ENCODE results near the gene C1QTNF1. TPM values are rescaled to one million over a fixed set of nuclear protein-coding genes. Genes with fewer than 3 reads are reported as not detected.

The C1QTNF1 gene
- total RNA-seq, 2 experiments from 2014 or later: not detected

- no peak overlapping the region for H3K4me3 Mint-ChIP-seq
- no peak overlapping the region for H3K4me3 ChIP-seq (ENCODE audit: low read length)
- H3K9me3 Mint-ChIP-seq: peaks cover 5% of the 10 kb centered on the region
- peaks cover 6% of the 10 kb centered on the region for H3K27me3 Mint-ChIP-seq
- TF ChIP-seq CTCF (IDR thresholded peaks at IDR 0.05): no peak
- no peaks in the 10 kb centered on the region for H3K4me1 Mint-ChIP-seq (ENCODE audit: low read depth)
- ChIA-PET CTCF (no interaction called here), POLR2A (no interaction called here)
- ATAC-seq (ENCODE audit: poor library complexity) (no peak), DNase-seq (no peak)
- peaks cover 3% of the 10 kb centered on the region for H3K4me1 ChIP-seq (ENCODE audit: insufficient read depth, low read length)
- no peak overlapping the region for H3K27ac ChIP-seq (ENCODE audit: low read depth in 1 of 2, low read length in 2 of 2)
- H3K27me3 ChIP-seq (ENCODE audit: control insufficient read depth in 1 of 2, insufficient read depth in 2 of 2, low read length in 2 of 2): peaks cover 0 to 3% of the 10 kb centered on the region in 2 experiments
- no peaks in the 10 kb centered on the region for H3K36me3 Mint-ChIP-seq (ENCODE audit: low read depth)
- no peaks in the 10 kb centered on the region for H3K36me3 ChIP-seq (ENCODE audit: insufficient read depth, low read length)
- H3K9me3 ChIP-seq (ENCODE audit: control insufficient read depth in 1 of 2, insufficient read depth in 1 of 2, low read length in 2 of 2): peaks cover 3 to 4% of the 10 kb centered on the region in 2 experiments
- no peak overlapping the region for H3K27ac Mint-ChIP-seq
- intact Hi-C loops (cut with DNase I, micrococcal nuclease): no loop called here
Measured at GRCh38 chr17:79057737-79058385, 33.9 kb downstream of the C1QTNF1 start.

GRCh38 chr17:79062691-79063090 is 38.7 kb downstream of the C1QTNF1 start:
- ATAC-seq (ENCODE audit: poor library complexity) (no peak), DNase-seq (peak in 1 of 14 experiments; percentile 20)
- Histone ChIP-seq H3K4me3 (ENCODE audit: low read length) (no peak overlapping the region), H3K36me3 (ENCODE audit: insufficient read depth, low read length) (no peaks in the 10 kb centered on the region), H3K27ac (ENCODE audit: low read depth in 1 of 2, low read length in 2 of 2) (no peak overlapping the region), H3K4me1 (ENCODE audit: insufficient read depth, low read length) (peaks cover 3% of the 10 kb centered on the region), H3K27me3 (ENCODE audit: control insufficient read depth in 1 of 2, insufficient read depth in 2 of 2, low read length in 2 of 2) (peaks cover 0 to 3% of the 10 kb centered on the region in 2 experiments), H3K9me3 (ENCODE audit: control insufficient read depth in 1 of 2, insufficient read depth in 1 of 2, low read length in 2 of 2) (peaks cover 0 to 3% of the 10 kb centered on the region in 2 experiments)
- no peak overlapping the region for H3K4me3 Mint-ChIP-seq
- H3K36me3 Mint-ChIP-seq (ENCODE audit: low read depth): no peaks in the 10 kb centered on the region
- CTCF ChIA-PET: no interaction called here
- intact Hi-C loops (cut with DNase I, micrococcal nuclease): no loop called here
- H3K4me1 Mint-ChIP-seq (ENCODE audit: low read depth): peaks cover 3% of the 10 kb centered on the region
- TF ChIP-seq CTCF (IDR thresholded peaks at IDR 0.05): no peak
- no peaks in the 10 kb centered on the region for H3K9me3 Mint-ChIP-seq
- no peaks in the 10 kb centered on the region for H3K27me3 Mint-ChIP-seq
- POLR2A ChIA-PET: no interaction called here
- no peak overlapping the region for H3K27ac Mint-ChIP-seq

- Mint-ChIP-seq H3K9me3 (no peaks in the 10 kb centered on the region), H3K27ac (no peak overlapping the region), H3K4me1 (ENCODE audit: low read depth) (peaks cover 3% of the 10 kb centered on the region), H3K27me3 (no peaks in the 10 kb centered on the region), H3K36me3 (ENCODE audit: low read depth) (no peaks in the 10 kb centered on the region), H3K4me3 (no peak overlapping the region)
- ATAC-seq (ENCODE audit: poor library complexity) (no peak), DNase-seq (no peak)
- no peak for TF ChIP-seq CTCF (IDR thresholded peaks at IDR 0.05)
- ChIA-PET CTCF (interaction anchor here (1.8 kb wide), 1 partner anchor 10 kb away, joined by 5 read pairs; the partner anchor contains the start of gene ENGASE), POLR2A (no interaction called here)
- no peaks in the 10 kb centered on the region for H3K9me3 ChIP-seq (ENCODE audit: control insufficient read depth in 1 of 2, insufficient read depth in 1 of 2, low read length in 2 of 2)
- H3K36me3 ChIP-seq (ENCODE audit: insufficient read depth, low read length): no peaks in the 10 kb centered on the region
- H3K4me1 ChIP-seq (ENCODE audit: insufficient read depth, low read length): peaks cover 3% of the 10 kb centered on the region
- intact Hi-C loops (cut with DNase I, micrococcal nuclease): no loop called here
- no peak overlapping the region for H3K4me3 ChIP-seq (ENCODE audit: low read length)
- H3K27ac ChIP-seq (ENCODE audit: low read depth in 1 of 2, low read length in 2 of 2): no peak overlapping the region
- no peaks in the 10 kb centered on the region for H3K27me3 ChIP-seq (ENCODE audit: control insufficient read depth in 1 of 2, insufficient read depth in 2 of 2, low read length in 2 of 2)
Measured at GRCh38 chr17:79064026-79064425, 40.1 kb downstream of the C1QTNF1 start.

Measured in CD4-positive, alpha-beta T cell (primary cell).